GM19328 (cell line): ENCODE measurements around the gene PROK2.

ENCODE experiments used
- ATAC-seq: cut with Tn5 transposase; IDR thresholded peaks from one replicate; pipeline ENCODE4 v1.9.1; 2021; ENCODE audit warnings: mild to moderate bottlenecking, moderate library complexity; ENCODE audit not compliant: unreplicated experiment

Gene PROK2, protein sequence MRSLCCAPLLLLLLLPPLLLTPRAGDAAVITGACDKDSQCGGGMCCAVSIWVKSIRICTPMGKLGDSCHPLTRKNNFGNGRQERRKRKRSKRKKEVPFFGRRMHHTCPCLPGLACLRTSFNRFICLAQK

GRCh38 chr3:71784914-71785531 is at the start of gene PROK2:
Gene PROK2, minus strand, starts transcription at chr3:71785148. Its CDS starts 96 bp downstream, at chr3:71785052.
- no peak for ATAC-seq

GRCh38 chr3:71831599-71831998 is 46.7 kb upstream of the PROK2 start:
- ATAC-seq, result no peak

GRCh38 chr3:71825551-71826283 is 40.8 kb upstream of the PROK2 start:
- ATAC-seq, result no peak

GRCh38 chr3:71821116-71821515 is 36.2 kb upstream of the PROK2 start:
- no peak for ATAC-seq

DNA sequence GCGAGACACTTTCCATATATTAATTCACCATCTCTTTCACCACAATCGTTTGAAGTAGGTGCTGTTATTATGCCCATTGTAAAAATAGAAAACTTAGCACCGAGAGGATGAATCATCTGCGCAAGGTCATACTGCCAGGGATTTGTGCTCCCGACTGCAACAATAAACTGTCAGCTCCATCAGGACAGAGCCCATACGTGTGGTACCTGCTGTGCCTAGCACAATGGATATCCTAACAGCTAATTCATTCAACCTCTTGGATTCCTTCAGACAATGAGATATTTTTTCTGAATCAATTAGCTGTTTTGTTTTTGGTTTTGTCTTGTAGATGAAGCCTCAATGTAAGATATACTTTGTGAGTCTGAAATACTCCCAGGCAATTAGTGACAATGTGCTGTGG is 32.3 kb upstream of the PROK2 start:
- no peak for ATAC-seq

DNA sequence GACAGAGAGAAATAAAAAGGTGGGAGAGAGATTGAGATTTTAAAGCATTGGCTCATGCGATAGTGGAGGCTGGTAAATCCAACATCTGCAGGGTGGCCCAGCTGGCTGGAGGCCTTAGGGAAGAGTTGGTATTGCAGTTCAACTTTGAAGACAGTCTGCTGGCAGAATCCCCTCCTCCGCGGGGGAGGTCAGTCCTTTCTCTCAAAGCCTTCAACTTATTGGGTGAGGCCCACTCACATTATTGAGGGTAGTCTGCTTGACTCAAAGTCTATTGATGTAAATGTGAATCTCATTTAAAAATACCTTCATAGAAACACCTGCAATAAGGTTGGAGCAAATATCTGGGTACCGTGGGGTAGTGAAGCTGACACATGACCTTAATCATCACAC is 31.8 kb upstream of the PROK2 start:
- no peak for ATAC-seq

DNA sequence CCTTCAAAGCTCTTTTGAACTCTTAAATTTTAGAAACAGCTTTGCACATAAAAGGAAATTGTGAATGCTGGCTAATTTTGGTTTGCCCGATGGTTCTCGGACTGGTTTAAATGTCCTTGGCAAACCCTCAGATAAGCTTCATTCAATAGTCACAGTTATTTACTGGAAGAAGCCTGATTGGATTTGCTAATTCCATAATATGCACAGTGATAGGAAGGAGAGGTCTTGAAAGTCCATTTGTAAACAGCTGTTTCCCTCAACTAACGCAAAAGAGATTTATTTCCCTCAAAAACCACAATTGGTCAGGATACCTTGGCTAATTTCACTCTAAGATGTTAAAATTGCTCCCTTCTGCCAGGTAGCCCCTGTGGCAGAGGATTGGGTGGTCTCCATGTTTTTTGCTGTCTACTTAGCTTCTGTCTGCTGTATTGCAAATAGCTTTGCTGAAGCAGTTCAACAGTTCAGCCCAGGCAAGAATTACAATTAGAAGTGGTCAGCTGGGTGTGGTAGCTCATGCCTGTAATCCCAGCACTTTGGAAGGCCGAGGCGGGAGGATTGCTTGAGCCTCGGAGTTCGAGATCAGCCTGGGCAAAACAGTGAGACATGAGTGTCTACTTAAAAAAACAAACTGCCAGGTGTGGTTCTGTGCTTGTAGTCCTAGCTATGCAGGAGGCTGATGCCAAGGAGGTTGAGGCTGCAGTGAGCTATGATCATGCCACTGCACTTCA is 30.6 kb upstream of the PROK2 start:
- ATAC-seq, result no peak

GRCh38 chr3:71813704-71814103 is 28.8 kb upstream of the PROK2 start:
- no peak for ATAC-seq

- ATAC-seq, result no peak
These were observed 28.1 kb upstream of the PROK2 start for GRCh38 chr3:71813073-71813472.

DNA sequence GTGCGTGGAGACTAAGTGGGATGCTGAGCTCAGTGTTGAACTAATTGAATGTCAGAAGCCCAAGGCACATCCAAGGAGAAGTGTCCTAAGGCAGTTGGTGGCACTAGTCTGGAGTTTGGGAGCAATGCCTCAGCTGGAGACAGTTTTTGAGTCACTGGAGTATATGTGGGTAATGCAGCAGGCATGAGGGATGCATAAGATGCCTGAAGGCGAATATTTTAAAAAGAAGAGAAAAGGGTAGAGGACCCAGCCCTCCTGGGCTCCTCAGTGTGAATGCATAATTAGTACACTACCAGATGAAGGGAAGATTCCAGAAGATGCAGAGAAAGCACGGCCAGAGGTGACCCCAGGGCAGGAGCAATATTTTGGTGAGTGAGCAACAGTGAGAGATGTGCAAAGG is 25.1 kb upstream of the PROK2 start:
- ATAC-seq, result no peak

GRCh38 chr3:71809321-71810026 is 24.5 kb upstream of the PROK2 start:
- no peak for ATAC-seq

DNA sequence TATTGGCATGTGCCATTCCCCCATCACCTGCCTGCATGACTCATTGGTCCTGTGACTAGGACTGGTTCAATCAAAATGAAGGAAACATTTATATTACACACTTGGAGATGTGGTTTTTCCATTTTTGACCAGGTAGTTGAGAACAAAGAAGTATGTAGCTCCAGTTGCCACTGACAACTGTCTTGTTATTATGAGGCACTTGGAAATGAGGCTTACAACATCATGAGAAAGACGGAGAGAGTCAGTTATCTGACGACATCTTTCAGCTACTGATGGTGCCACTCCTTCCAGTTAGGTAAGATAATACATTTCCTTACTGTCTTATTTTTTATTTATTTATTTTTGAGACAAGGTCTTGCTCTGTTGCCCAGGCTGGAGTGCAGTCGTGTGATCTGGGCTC is 21.8 kb upstream of the PROK2 start:
- no peak for ATAC-seq

GRCh38 chr3:71805691-71806090 is 20.7 kb upstream of the PROK2 start:
- ATAC-seq, result no peak

GRCh38 chr3:71805199-71805598 is 20.3 kb upstream of the PROK2 start:
- no peak for ATAC-seq

GRCh38 chr3:71803248-71803647 is 18.3 kb upstream of the PROK2 start:
- no peak for ATAC-seq

DNA sequence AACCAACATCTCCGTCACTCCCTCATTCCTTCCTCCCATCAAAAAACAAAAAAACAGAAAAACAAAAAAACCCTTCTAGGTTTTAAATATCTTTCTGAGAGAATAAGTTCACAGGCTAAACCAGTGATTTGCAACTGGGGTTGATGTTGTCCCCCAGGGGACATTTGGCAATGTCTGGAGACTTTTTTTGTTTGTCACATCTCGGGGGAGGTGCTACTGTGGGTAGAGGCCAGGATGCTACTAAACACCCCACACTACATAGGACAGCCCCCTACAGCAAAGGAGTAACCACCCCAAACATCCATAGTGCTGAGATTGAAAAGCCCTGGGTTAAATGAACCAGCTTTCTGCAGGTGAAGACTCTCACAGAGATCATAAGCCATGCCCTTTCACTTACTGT is 17.0 kb upstream of the PROK2 start:
- no peak for ATAC-seq

- ATAC-seq, result no peak
These were observed 15.1 kb upstream of the PROK2 start for GRCh38 chr3:71800023-71800422.

- ATAC-seq, result no peak
These were observed 12.5 kb upstream of the PROK2 start for GRCh38 chr3:71797455-71797854.

- no peak for ATAC-seq
These were observed 11.3 kb upstream of the PROK2 start for GRCh38 chr3:71796290-71796689.

DNA sequence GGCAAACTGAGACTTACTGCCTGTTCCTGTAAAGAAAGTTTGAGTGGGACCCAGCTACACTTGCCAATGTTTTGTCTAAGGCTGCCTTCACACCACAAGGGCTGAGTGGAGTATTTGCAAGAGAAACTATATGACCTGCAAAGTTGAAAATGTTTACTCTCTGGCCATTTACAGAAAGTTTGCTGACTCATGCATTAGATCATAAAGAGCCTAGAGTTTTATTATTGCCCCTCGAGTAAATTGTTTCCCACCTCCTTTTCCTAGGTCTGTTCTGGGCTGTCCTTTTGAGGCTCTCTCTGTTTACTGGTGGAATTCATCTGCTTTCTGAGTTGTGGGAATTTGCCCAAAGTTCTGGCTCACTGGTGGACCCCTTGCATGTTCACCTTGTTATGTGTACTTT is 6.7 kb upstream of the PROK2 start:
- ATAC-seq, result no peak

- no peak for ATAC-seq
These were observed 5.0 kb upstream of the PROK2 start for GRCh38 chr3:71789922-71790321.
